Neutrophil (primary cell): Measurements from ENCODE around the gene CCDC102A.

ENCODE experiments used
- H3K27ac ChIP-seq: fragments of 200-600 bp; sonication (generic); 2 replicates; pipeline ENCODE4 v1.5.1; 2016; ENCODE audit warnings: mild to moderate bottlenecking, moderate library complexity
- H3K27me3 ChIP-seq: fragments of 200-600 bp; sonication (generic); 2 replicates; pipeline ENCODE4 v1.6.0; 2016; ENCODE audit warnings: mild to moderate bottlenecking
- H3K36me3 ChIP-seq: fragments of 200-600 bp; sonication (generic); 2 replicates; pipeline ENCODE4 v1.5.1; 2017
- H3K4me1 ChIP-seq, 2 experiments: fragments of 200-600 bp in 1 of 2; sonication (generic) in 1 of 2; 1 replicate in 1 of 2; 2 replicates in 1 of 2; pipeline versions ENCODE4 v1.5.1 to v1.6.1; 2013 to 2016; ENCODE audit warnings: low read depth in 1 of 2, low read length in 1 of 2, mild to moderate bottlenecking in 1 of 2, moderate library complexity in 1 of 2; ENCODE audit not compliant: control insufficient read depth in 1 of 2, insufficient read depth in 1 of 2
- H3K4me3 ChIP-seq, 2 experiments: fragments of 200-600 bp in 1 of 2; sonication (generic) in 1 of 2; 1 replicate in 1 of 2; 2 replicates in 1 of 2; pipeline ENCODE4 v1.5.1; 2013 to 2016; ENCODE audit warnings: low read depth in 1 of 2, low read length in 1 of 2, mild to moderate bottlenecking in 1 of 2, moderate library complexity in 1 of 2
- H3K9me3 ChIP-seq: fragments of 200-600 bp; sonication (generic); 2 replicates; pipeline ENCODE4 v1.5.1; 2016
- TF ChIP-seq, protein P1 (sequence below): fragments of 200-600 bp; sonication (generic); IDR thresholded peaks from 2 replicates; pipeline ENCODE4 v1.5.1; 2016; ENCODE audit warnings: antibody characterized with exemption

CCDC102A gene

DNA sequence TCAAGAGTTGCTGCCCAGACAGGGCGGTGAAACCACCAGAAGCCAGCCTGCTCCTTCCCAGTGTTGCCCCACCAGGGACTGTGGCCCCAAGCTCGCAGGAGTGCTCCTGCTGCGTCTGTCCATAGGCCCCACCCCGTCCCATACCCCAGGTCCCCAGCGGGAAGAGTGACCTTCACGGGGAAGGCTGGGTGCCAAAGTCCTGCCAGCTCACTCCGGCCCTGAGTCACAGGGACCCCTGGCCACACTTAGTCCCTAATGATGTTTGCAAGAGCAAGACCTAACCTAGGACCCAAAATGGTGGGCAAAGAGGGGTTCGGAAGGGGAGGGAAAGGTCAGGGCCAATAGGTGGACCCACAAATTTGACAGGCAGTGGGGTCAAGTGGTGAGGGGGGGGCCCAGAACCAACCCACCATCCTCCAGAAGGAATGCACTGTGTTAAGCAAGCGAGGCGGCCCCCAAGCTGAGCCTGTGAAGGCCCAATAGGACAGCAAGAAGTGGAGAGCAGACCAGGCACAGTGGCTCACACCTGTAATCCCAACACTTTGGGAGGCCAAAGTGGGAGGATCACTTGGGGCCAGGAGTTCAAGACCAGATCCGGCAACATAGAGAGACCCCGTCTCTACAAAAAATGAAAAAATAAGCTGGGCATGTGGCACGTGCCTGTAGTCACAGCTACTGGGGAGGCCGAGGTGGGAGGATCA, 53.4 kb downstream of the CCDC102A start:
- H3K4me1 ChIP-seq, result peaks cover 18 to 22% of the 10 kb centered on the region in 2 experiments
- peaks cover 49% of the 10 kb centered on the region for H3K27me3 ChIP-seq
- no peaks in the 10 kb centered on the region for H3K36me3 ChIP-seq
- H3K27ac ChIP-seq, result no peak overlapping the region
- TF ChIP-seq, protein P1, sequence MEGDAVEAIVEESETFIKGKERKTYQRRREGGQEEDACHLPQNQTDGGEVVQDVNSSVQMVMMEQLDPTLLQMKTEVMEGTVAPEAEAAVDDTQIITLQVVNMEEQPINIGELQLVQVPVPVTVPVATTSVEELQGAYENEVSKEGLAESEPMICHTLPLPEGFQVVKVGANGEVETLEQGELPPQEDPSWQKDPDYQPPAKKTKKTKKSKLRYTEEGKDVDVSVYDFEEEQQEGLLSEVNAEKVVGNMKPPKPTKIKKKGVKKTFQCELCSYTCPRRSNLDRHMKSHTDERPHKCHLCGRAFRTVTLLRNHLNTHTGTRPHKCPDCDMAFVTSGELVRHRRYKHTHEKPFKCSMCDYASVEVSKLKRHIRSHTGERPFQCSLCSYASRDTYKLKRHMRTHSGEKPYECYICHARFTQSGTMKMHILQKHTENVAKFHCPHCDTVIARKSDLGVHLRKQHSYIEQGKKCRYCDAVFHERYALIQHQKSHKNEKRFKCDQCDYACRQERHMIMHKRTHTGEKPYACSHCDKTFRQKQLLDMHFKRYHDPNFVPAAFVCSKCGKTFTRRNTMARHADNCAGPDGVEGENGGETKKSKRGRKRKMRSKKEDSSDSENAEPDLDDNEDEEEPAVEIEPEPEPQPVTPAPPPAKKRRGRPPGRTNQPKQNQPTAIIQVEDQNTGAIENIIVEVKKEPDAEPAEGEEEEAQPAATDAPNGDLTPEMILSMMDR, result no peak
- no peaks in the 10 kb centered on the region for H3K9me3 ChIP-seq
- no peak overlapping the region for H3K4me3 ChIP-seq

DNA sequence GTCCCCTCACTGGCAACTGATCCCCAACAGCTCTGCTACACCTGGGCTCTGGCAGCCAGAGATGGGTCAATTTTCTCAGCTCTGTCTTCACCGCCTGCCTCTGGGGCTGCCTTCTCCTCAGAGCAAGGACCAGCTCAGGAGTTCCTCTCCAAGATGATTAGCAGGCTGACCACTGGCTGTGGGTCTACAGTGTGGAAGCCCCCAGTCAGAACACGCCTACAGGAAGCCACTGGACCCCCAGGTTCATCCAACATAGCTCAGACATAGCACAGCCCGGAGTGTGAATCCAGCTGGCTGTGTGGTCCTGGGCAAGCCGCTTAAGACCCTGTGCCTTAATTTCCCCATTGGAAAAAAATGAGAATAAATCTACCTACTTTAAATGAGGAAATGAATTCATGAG, 55.0 kb downstream of the CCDC102A start:
- TF ChIP-seq, protein P1, result no peak
- no peaks in the 10 kb centered on the region for H3K9me3 ChIP-seq
- no peak overlapping the region for H3K27ac ChIP-seq
- no peaks in the 10 kb centered on the region for H3K36me3 ChIP-seq
- peaks cover 19 to 21% of the 10 kb centered on the region in 2 experiments for H3K4me1 ChIP-seq
- H3K4me3 ChIP-seq, result no peak overlapping the region
- H3K27me3 ChIP-seq, result peaks cover 58% of the 10 kb centered on the region

DNA sequence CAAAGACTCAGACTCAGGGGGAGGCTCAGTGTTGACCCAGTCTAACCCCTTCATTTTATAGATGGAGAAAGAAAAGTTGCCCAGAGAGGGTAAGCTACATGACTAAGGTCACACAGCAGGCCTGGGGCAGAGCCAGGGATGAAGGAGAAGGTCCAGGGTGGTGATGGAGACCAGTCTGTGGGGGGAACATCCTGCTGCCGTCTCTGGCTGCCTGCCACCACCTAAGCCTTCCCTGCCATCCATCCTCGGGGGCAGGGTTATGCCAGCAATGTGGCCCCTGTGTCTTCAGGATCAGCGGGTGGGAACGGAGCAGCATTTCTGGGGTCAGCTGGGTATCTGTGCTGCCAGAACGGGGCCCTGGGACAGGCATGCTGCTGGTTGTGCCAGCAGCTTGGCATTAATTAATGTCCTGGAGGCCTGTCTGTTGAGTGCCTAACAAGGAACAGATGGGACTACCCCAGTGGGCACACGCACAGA, 55.6 kb downstream of the CCDC102A start:
- H3K9me3 ChIP-seq, result no peaks in the 10 kb centered on the region
- TF ChIP-seq, protein P1, result no peak
- no peak overlapping the region for H3K27ac ChIP-seq
- peaks cover 21 to 24% of the 10 kb centered on the region in 2 experiments for H3K4me1 ChIP-seq
- no peaks in the 10 kb centered on the region for H3K36me3 ChIP-seq
- peaks cover 52% of the 10 kb centered on the region for H3K27me3 ChIP-seq
- no peak overlapping the region for H3K4me3 ChIP-seq

- H3K4me3 ChIP-seq, result no peak overlapping the region
Observed at GRCh38 chr16:57479976-57480753, 56.2 kb downstream of the CCDC102A start.

DNA sequence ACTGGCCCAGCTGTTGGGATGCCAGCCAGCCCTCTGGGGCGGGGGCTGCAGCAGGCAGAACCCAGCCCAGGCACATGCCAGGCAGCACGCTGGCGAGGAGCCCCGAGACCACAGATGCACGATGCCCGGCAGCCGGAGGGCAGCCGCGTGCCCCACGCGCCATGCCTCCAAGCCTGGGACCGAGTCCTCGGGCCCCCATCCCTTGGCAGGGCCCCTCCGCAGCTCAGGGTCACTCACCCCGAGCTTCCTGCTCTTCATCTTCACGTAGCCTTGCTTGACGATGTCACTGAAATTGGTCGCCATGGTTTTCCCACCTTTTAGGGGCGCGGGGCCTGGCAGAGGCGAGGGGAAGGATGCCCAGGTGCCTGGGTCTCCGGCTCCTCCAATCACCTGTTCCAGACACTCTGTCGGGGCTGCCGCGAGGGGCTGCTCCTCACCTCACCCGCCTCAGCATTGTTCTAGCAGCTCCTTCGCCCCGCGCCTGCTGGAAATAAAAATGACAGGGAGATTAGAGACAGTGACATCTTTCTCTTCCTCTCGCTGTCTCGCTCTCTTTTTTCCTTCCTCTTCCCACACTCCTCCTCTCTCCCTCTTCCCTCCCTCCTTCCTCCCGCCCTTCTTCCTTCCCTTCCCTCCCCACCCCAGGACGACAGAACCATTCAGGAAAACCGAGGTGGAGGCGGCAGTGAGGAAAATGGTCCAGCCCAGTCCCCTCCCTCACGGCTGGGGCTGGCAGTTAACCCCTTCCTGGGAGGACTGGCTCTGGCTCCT, 57.0 kb downstream of the CCDC102A start:
- H3K9me3 ChIP-seq, result no peaks in the 10 kb centered on the region
- no peak overlapping the region for H3K27ac ChIP-seq
- peaks cover 38% of the 10 kb centered on the region for H3K27me3 ChIP-seq
- TF ChIP-seq, protein P1, result no peak
- H3K4me3 ChIP-seq, result no peak overlapping the region
- H3K36me3 ChIP-seq, result no peaks in the 10 kb centered on the region
- H3K4me1 ChIP-seq, result peaks cover 30 to 32% of the 10 kb centered on the region in 2 experiments

More at GRCh38 chr16:57479976-57480753, 56.2 kb downstream of the CCDC102A start:
- no peaks in the 10 kb centered on the region for H3K36me3 ChIP-seq
- TF ChIP-seq, protein P1, result no peak
- peaks cover 24% of the 10 kb centered on the region in 2 experiments for H3K4me1 ChIP-seq
- H3K9me3 ChIP-seq, result no peaks in the 10 kb centered on the region
- peaks cover 46% of the 10 kb centered on the region for H3K27me3 ChIP-seq
- no peak overlapping the region for H3K27ac ChIP-seq
